Keratinocyte (primary cell): ENCODE results near the gene HS3ST6.

ENCODE experiments used
- CTCF ChIP-seq, 3 experiments: IDR thresholded peaks in 1 of 3; conservative IDR thresholded peaks in 1 of 3; optimal IDR thresholded peaks in 1 of 3; 2 replicates in 2 of 3; 3 replicates in 1 of 3; pipeline versions ENCODE3 to v1.5.1; 2011; ENCODE audit warnings: low read length in 3 of 3, mild to moderate bottlenecking in 3 of 3, moderate library complexity in 2 of 3, control low read depth in 1 of 3, inconsistent platforms in 1 of 3; ENCODE audit not compliant: insufficient read depth in 2 of 3; ENCODE audit errors: extremely low read depth in 1 of 3
- EZH2 ChIP-seq: IDR thresholded peaks from one replicate; pipeline ENCODE4 v1.6.1; 2012; ENCODE audit warnings: inconsistent platforms, mild to moderate bottlenecking, low read length, moderate library complexity

- TF ChIP-seq CTCF (optimal IDR thresholded peaks at IDR 0.05 in 1 of 3, IDR thresholded peaks at IDR 0.05 in 1 of 3, conservative IDR thresholded peaks at IDR 0.05 in 1 of 3; ENCODE audit: extremely low read depth in 1 of 3, insufficient read depth in 2 of 3, low read length in 3 of 3): no peak
- no peak for TF ChIP-seq EZH2
Observed at GRCh38 chr16:1895068-1895467, 23.1 kb downstream of the HS3ST6 start.
